HG03196 (cell line): ENCODE data around the gene PKDREJ.
A peak's percentile ranks its signal among the peaks of the same experiment; 100 is the strongest.

ENCODE experiments used
- ATAC-seq: cut with Tn5 transposase; IDR thresholded peaks from one replicate; pipeline ENCODE4 v1.9.1; 2021; ENCODE audit not compliant: unreplicated experiment

PKDREJ gene

GRCh38 chr22:46290121-46290842 is 27.1 kb upstream of the PKDREJ start:
- no peak for ATAC-seq

DNA sequence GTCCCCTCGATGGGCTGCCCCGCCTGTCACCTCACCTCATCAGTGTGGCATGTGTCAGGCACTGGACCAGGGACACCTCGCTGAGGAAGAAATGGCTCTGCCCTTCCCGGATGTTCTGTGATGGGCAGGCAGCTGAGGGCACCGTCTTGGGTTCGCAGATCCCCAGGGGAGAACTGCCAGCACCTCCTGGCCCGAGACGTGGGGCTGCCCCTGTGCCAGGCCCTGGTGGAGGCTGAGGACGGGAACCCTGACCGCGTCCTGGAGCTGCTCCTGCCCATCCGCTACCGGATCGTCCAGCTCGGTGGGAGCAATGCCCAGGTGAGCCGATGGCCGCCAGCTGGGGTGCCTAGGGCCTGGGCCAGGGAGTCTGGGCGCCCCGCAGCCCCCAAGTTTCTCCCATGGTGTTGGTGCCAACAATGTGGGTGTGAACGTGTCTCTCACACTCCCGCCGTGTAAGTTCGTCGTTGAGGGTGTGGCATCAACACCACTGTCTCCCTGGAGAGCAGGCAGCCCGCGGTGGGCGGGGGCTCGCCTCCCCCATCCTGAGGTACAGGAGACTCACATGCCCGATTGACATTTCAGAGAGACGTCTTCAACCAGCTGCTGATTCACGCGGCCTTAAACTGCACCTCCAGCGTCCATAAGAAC is 26.2 kb upstream of the PKDREJ start:
- no peak for ATAC-seq

GRCh38 chr22:46288846-46289243 is 25.7 kb upstream of the PKDREJ start:
- ATAC-seq = no peak

- peak; percentile 70 for ATAC-seq
Measured at GRCh38 chr22:46287873-46288751, 25.0 kb upstream of the PKDREJ start.

GRCh38 chr22:46286941-46287872 is 24.1 kb upstream of the PKDREJ start:
- no peak for ATAC-seq

- no peak for ATAC-seq
Measured at GRCh38 chr22:46286006-46286405, 22.9 kb upstream of the PKDREJ start.

- ATAC-seq = no peak
Measured at GRCh38 chr22:46281866-46282678, 18.9 kb upstream of the PKDREJ start.

GRCh38 chr22:46280999-46281623 is 18.0 kb upstream of the PKDREJ start:
- ATAC-seq = no peak

DNA sequence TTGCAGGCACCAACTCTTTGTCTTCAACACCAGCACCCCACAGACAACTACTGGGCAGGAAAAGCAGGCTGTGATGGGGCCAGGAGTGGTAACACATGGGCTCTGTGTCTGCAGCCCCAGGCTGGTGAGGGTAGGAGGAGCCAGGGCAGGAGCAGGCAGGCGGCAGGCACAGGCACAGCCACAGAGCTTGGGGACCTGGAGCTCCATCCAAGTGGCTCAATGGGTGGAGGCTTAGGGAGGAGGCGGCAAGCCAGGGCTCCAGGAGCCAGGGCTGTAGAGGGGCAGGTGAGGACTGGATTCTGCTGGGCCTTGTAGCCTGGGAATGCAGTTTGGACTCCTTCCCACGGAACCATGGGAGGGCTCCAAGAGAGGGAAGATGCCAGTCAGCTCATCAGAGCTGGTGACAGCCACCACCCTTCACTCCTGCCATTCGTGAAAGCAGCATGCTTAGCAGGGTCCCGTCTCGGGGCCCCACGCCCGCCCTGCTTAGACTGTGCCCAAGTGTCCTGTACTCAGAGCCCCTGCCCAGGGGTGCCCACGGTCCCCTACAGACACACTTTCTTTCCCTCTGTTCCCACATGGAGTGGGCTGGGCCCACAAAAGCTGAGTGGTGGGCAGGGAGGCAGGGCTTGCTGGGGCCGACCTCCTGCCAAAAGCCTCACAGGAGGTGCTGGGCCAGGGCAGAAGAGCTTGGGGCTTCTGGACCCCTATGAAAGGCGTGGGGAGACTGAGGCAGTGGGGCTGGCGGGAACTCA is 17.1 kb upstream of the PKDREJ start:
- no peak for ATAC-seq

DNA sequence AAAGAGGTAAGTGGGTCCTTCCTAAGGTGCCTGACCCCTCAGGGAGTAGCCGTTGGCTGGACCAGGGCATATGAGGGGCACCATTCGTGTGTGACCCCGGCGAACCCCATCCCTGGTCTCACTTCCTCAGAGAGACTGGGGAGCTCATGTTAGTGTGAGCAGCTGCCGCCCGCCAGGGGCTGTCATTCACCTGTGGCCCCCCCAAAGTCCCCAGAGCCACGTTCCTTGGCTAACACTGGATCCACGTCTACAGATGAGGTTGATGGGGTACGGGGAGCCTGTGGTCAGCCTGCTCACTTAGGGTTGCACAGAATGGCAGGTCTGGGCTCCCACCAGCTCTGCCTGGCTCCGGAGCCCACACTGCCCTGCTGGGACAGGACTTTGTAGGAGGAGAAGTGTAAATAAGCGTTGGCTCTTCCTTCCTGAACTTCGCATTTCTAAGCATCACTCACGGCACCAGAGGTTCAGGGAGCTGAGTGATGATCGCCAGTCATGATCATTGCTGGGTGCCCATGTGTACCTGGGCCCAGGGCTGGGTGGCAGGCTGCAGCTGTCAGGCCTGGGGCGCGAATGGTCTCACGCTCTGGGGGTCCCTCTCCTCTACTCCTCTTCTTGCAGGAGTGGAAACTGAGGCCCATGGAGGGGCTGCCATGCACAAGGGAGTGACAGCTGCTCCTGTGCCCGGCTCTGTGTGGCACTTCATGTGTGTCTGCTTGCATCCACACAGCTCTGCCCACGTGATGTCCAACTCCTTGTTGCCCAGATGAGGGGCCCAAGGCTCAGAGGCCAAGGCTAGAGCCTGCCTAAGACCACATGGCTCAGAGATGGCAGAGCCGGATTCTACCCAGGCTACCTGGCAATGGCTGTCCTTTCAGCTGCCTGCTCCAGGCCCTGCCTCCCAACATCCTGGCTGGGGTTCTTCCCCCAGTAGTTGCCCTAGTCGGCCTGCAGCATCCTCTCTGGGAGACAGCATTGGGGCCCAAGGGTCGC is 15.8 kb upstream of the PKDREJ start:
- ATAC-seq = no peak

DNA sequence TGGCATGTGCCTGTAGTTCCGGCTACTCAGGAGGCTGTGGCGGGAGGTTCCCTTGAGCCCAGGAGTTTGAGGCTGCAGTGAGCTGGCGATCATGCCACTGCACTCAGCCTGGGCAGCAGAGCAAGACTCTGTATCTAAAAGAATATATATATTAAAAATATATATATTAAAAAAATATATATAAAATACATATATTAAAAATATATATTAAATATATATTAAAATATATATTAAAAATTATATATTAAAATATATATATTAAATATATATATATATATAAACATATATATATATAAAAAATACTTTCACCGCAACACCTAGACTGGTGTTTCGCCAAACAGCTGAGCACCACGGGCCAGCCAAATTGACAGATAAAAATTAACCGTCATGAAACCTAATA is 13.4 kb upstream of the PKDREJ start:
- ATAC-seq = no peak

- ATAC-seq = no peak
Measured at GRCh38 chr22:46275455-46276122, 12.4 kb upstream of the PKDREJ start.

DNA sequence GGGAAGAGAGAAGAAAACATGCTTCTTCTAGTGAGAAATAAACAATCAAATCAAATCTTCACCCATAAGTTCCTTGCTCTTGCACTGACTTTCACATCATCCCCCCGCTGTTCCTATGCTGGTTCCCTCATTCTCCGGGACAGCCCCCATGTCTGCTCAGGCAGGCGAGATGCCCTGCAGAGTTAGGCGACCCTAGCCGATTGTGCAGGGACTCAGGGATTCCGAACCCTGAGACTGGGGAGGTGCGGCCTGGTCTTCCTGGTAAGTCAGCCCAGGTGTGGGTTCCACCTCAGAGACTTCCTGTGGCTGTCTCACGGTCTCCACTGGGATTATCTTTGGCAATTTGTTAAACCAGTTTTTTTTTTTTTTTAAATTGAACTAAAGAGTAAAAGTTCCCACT is 11.2 kb upstream of the PKDREJ start:
- ATAC-seq = no peak

DNA sequence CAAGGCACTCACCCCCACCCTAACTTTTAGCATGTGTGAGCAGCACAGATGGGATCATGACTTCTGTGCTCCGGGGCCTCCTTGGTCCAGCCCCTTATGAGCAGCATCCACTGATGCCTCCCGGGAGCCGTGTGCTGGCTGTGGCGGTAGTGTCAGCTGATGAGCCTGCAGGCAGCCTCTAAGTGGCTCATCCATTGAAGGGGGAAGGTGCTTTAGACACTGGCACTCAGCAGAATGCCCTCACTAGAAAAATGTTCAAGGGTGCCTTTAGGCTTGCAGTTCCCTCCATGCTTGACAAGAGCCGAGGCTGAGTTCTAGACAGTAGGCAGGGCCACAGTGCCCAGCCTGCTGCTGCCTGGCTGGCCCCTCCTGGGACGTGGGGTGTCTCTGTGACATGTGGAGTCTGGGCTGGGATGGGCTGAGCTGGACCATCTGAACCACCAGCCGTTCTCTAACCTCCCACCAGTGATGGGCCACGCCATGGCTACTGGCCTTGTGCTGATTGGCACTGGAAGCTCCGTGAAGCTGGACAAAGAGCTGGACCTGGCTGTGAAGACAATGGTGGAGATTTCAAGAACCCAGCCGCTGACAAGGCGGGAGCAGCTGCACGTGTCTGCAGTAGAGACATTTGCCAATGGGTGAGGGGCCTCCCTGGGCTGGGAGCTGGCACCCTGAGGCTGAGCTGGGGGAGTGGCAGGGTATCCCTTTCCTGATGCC is 10.4 kb upstream of the PKDREJ start:
- no peak for ATAC-seq

- ATAC-seq = no peak
Measured at GRCh38 chr22:46272762-46273431, 9.8 kb upstream of the PKDREJ start.

- ATAC-seq = no peak
Measured at GRCh38 chr22:46272196-46272595, 9.1 kb upstream of the PKDREJ start.
